ENCODE measurements around the gene CTNNA3.
"Not testable (repeated sequence)": the region's sequence is repeated elsewhere in the genome, so short reads cannot be mapped to it uniquely, and the experiment has no call there.

Gene CTNNA3

GRCh38 chr10:67695555-67695954, 440 bp downstream of the CTNNA3 start:
- Histone ChIP-seq H3K9ac (ENCODE audit: low read length) (no peak overlapping the region), H3K9me3 (ENCODE audit: control insufficient read depth, insufficient read depth, low read depth, low read length) (peaks cover 14% of the 10 kb centered on the region), H3K36me3 (ENCODE audit: control insufficient read depth, insufficient read depth, low read length) (no peaks in the 10 kb centered on the region), H3K27ac (ENCODE audit: low read depth, low read length) (no peak overlapping the region), H3K27me3 (ENCODE audit: control insufficient read depth, insufficient read depth, low read length) (no peaks in the 10 kb centered on the region), H3K4me3 (ENCODE audit: low read depth, low read length) (no peak overlapping the region), H3K4me1 (ENCODE audit: control insufficient read depth, insufficient read depth, low read length) (no peaks in the 10 kb centered on the region)

- not testable (repeated sequence) for H3K4me3 ChIP-seq (ENCODE audit: low read depth, low read length); H3K36me3 ChIP-seq (ENCODE audit: control insufficient read depth, insufficient read depth, low read length); H3K9ac ChIP-seq (ENCODE audit: low read length); H3K9me3 ChIP-seq (ENCODE audit: control insufficient read depth, insufficient read depth, low read depth, low read length); H3K27ac ChIP-seq (ENCODE audit: low read depth, low read length); H3K4me1 ChIP-seq (ENCODE audit: control insufficient read depth, insufficient read depth, low read length); H3K27me3 ChIP-seq (ENCODE audit: control insufficient read depth, insufficient read depth, low read length)
Measured at GRCh38 chr10:67691861-67692260, 4.1 kb downstream of the CTNNA3 start.

GRCh38 chr10:67690540-67690939, 5.5 kb downstream of the CTNNA3 start:
- H3K36me3 ChIP-seq (ENCODE audit: control insufficient read depth, insufficient read depth, low read length); H3K27ac ChIP-seq (ENCODE audit: low read depth, low read length); H3K9me3 ChIP-seq (ENCODE audit: control insufficient read depth, insufficient read depth, low read depth, low read length); H3K4me1 ChIP-seq (ENCODE audit: control insufficient read depth, insufficient read depth, low read length); H3K4me3 ChIP-seq (ENCODE audit: low read depth, low read length); H3K27me3 ChIP-seq (ENCODE audit: control insufficient read depth, insufficient read depth, low read length); H3K9ac ChIP-seq (ENCODE audit: low read length): not testable (repeated sequence)

- H3K4me1 ChIP-seq (ENCODE audit: control insufficient read depth, insufficient read depth, low read length); H3K36me3 ChIP-seq (ENCODE audit: control insufficient read depth, insufficient read depth, low read length); H3K27me3 ChIP-seq (ENCODE audit: control insufficient read depth, insufficient read depth, low read length); H3K9ac ChIP-seq (ENCODE audit: low read length); H3K4me3 ChIP-seq (ENCODE audit: low read depth, low read length); H3K27ac ChIP-seq (ENCODE audit: low read depth, low read length): not testable (repeated sequence)
- peaks cover 31% of the 10 kb centered on the region for H3K9me3 ChIP-seq (ENCODE audit: control insufficient read depth, insufficient read depth, low read depth, low read length)
Measured at GRCh38 chr10:67684140-67684539, 11.9 kb downstream of the CTNNA3 start.

GRCh38 chr10:67678335-67678974, 17.5 kb downstream of the CTNNA3 start:
- no peak overlapping the region for H3K4me3 ChIP-seq (ENCODE audit: low read depth, low read length)
- no peak overlapping the region for H3K9ac ChIP-seq (ENCODE audit: low read length)
- H3K27ac ChIP-seq (ENCODE audit: low read depth, low read length) = no peak overlapping the region
- no peaks in the 10 kb centered on the region for H3K36me3 ChIP-seq (ENCODE audit: control insufficient read depth, insufficient read depth, low read length)
- H3K4me1 ChIP-seq (ENCODE audit: control insufficient read depth, insufficient read depth, low read length) = no peaks in the 10 kb centered on the region
- H3K27me3 ChIP-seq (ENCODE audit: control insufficient read depth, insufficient read depth, low read length) = no peaks in the 10 kb centered on the region
- peaks cover 12% of the 10 kb centered on the region for H3K9me3 ChIP-seq (ENCODE audit: control insufficient read depth, insufficient read depth, low read depth, low read length)

- no peak overlapping the region for H3K27ac ChIP-seq (ENCODE audit: low read depth, low read length)
- H3K9ac ChIP-seq (ENCODE audit: low read length) = no peak overlapping the region
- H3K36me3 ChIP-seq (ENCODE audit: control insufficient read depth, insufficient read depth, low read length) = no peaks in the 10 kb centered on the region
- H3K27me3 ChIP-seq (ENCODE audit: control insufficient read depth, insufficient read depth, low read length) = no peaks in the 10 kb centered on the region
- no peak overlapping the region for H3K4me3 ChIP-seq (ENCODE audit: low read depth, low read length)
- H3K9me3 ChIP-seq (ENCODE audit: control insufficient read depth, insufficient read depth, low read depth, low read length) = no peaks in the 10 kb centered on the region
- no peaks in the 10 kb centered on the region for H3K4me1 ChIP-seq (ENCODE audit: control insufficient read depth, insufficient read depth, low read length)
Measured at GRCh38 chr10:67676208-67676825, 19.7 kb downstream of the CTNNA3 start.

GRCh38 chr10:67670401-67670800, 25.6 kb downstream of the CTNNA3 start:
- Histone ChIP-seq H3K4me3 (ENCODE audit: low read depth, low read length) (no peak overlapping the region), H3K9me3 (ENCODE audit: control insufficient read depth, insufficient read depth, low read depth, low read length) (no peaks in the 10 kb centered on the region), H3K4me1 (ENCODE audit: control insufficient read depth, insufficient read depth, low read length) (peaks cover 6% of the 10 kb centered on the region; the same call in 1 of the 2 replicates), H3K27me3 (ENCODE audit: control insufficient read depth, insufficient read depth, low read length) (no peaks in the 10 kb centered on the region), H3K9ac (ENCODE audit: low read length) (no peak overlapping the region), H3K36me3 (ENCODE audit: control insufficient read depth, insufficient read depth, low read length) (no peaks in the 10 kb centered on the region), H3K27ac (ENCODE audit: low read depth, low read length) (no peak overlapping the region)

GRCh38 chr10:67669978-67670377, 26.0 kb downstream of the CTNNA3 start:
- Histone ChIP-seq H3K4me3 (ENCODE audit: low read depth, low read length) (no peak overlapping the region), H3K36me3 (ENCODE audit: control insufficient read depth, insufficient read depth, low read length) (no peaks in the 10 kb centered on the region), H3K27ac (ENCODE audit: low read depth, low read length) (no peak overlapping the region), H3K9ac (ENCODE audit: low read length) (no peak overlapping the region), H3K4me1 (ENCODE audit: control insufficient read depth, insufficient read depth, low read length) (peaks cover 8% of the 10 kb centered on the region; the same call in 1 of the 2 replicates), H3K27me3 (ENCODE audit: control insufficient read depth, insufficient read depth, low read length) (no peaks in the 10 kb centered on the region), H3K9me3 (ENCODE audit: control insufficient read depth, insufficient read depth, low read depth, low read length) (no peaks in the 10 kb centered on the region)

- Histone ChIP-seq H3K4me1 (ENCODE audit: control insufficient read depth, insufficient read depth, low read length) (peaks cover 8% of the 10 kb centered on the region; the same call in 1 of the 2 replicates), H3K9ac (ENCODE audit: low read length) (no peak overlapping the region), H3K36me3 (ENCODE audit: control insufficient read depth, insufficient read depth, low read length) (no peaks in the 10 kb centered on the region), H3K9me3 (ENCODE audit: control insufficient read depth, insufficient read depth, low read depth, low read length) (no peaks in the 10 kb centered on the region), H3K27ac (ENCODE audit: low read depth, low read length) (no peak overlapping the region), H3K4me3 (ENCODE audit: low read depth, low read length) (no peak overlapping the region), H3K27me3 (ENCODE audit: control insufficient read depth, insufficient read depth, low read length) (no peaks in the 10 kb centered on the region)
Measured at GRCh38 chr10:67668448-67668847, 27.5 kb downstream of the CTNNA3 start.

GRCh38 chr10:67667035-67667425, 29.0 kb downstream of the CTNNA3 start:
- H3K9me3 ChIP-seq (ENCODE audit: control insufficient read depth, insufficient read depth, low read depth, low read length) = no peaks in the 10 kb centered on the region
- no peak overlapping the region for H3K4me3 ChIP-seq (ENCODE audit: low read depth, low read length)
- H3K9ac ChIP-seq (ENCODE audit: low read length) = no peak overlapping the region
- H3K27me3 ChIP-seq (ENCODE audit: control insufficient read depth, insufficient read depth, low read length) = no peaks in the 10 kb centered on the region
- H3K27ac ChIP-seq (ENCODE audit: low read depth, low read length) = no peak overlapping the region
- H3K36me3 ChIP-seq (ENCODE audit: control insufficient read depth, insufficient read depth, low read length) = no peaks in the 10 kb centered on the region
- H3K4me1 ChIP-seq (ENCODE audit: control insufficient read depth, insufficient read depth, low read length) = peaks cover 8% of the 10 kb centered on the region; the same call in 1 of the 2 replicates

GRCh38 chr10:67666416-67667034, 29.5 kb downstream of the CTNNA3 start:
- no peaks in the 10 kb centered on the region for H3K27me3 ChIP-seq (ENCODE audit: control insufficient read depth, insufficient read depth, low read length)
- no peak overlapping the region for H3K27ac ChIP-seq (ENCODE audit: low read depth, low read length)
- H3K4me3 ChIP-seq (ENCODE audit: low read depth, low read length) = no peak overlapping the region
- no peaks in the 10 kb centered on the region for H3K9me3 ChIP-seq (ENCODE audit: control insufficient read depth, insufficient read depth, low read depth, low read length)
- peaks cover 8% of the 10 kb centered on the region; the same call in 1 of the 2 replicates for H3K4me1 ChIP-seq (ENCODE audit: control insufficient read depth, insufficient read depth, low read length)
- no peaks in the 10 kb centered on the region for H3K36me3 ChIP-seq (ENCODE audit: control insufficient read depth, insufficient read depth, low read length)
- H3K9ac ChIP-seq (ENCODE audit: low read length) = no peak overlapping the region

All from HUES6 (cell line).